HCEC 1CT (cell line): Measurements from ENCODE around the gene HOXC11.
A peak's percentile ranks its signal among the peaks of the same experiment; 100 is the strongest.

ENCODE experiments used
- DNase-seq: peaks from one replicate; pipeline ENCODE4 v3.0.0-alpha.2; 2017

HOXC11 gene

GRCh38 chr12:53987787-53988230 lies 14.9 kb downstream of the HOXC11 start:
- DNase-seq = no peak

DNA sequence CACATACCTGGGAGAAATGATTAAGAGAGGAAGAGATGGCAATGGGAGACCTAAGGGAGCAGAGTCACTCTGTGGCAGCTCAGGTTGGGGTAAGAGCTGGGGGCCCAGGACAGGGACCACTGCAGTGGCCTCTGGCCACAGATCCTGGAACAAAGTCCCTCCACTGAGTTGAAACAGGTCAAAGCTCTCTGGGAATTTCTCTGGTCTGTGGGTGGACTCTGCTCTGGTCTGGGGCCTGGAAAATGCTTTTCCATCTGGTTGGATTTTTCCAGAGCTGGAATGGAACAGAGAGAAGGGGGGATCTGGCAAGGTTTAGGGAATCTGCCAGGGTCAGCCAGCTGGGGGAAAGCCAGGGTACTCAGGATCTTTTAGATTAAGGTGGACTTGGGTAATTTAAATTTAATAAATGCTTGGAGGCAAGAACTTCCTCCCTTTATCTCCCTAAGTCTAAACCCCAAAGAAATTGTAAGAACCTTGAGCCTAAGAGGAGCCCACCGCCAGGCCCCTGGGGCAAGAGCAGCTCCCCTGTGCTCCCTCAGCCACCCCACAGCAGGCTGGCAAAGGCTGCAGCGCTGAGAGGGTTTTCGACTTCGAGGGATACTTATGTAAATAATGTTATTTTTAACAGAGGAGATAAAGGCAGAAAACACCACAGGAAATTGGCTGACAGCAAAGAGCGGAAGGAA lies 15.8 kb downstream of the HOXC11 start:
- no peak for DNase-seq

DNA sequence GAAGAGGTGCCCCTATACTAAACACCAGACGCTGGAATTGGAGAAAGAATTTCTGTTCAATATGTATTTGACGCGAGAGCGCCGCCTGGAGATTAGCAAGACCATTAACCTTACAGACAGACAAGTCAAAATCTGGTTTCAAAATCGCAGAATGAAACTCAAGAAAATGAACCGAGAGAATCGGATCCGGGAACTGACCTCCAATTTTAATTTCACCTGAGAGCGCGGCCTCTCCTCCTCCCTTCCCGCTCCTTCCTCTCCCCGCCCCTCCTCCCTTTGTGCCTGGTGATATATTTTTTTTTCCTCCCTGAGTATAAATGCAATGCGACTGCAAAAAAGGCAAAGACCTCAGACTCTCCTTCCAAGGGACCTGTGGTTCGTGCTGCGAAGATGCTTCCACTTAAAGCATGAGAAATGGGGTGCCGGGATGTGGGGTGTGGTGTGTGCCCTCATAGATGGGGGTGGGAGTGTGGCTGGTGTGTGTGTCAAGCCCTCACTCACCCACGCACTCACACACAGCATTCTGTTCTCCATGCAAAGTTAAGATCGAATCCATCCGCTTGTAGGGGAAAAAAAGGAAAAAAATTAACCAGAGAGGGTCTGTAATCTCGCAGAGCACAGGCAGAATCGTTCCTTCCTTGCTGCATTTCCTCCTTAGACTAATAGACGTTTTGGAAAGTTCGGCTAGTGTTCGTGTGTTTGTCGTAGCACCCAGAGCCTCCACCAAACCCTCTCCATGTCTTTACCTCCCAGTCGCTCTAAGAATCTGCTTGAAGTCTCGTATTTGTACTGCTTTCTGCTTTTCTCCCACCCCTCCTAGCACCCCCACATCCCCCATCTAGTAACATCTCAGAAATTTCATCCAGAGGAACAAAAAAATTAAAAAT lies 16.5 kb downstream of the HOXC11 start:
- peak; percentile 77 for DNase-seq

DNA sequence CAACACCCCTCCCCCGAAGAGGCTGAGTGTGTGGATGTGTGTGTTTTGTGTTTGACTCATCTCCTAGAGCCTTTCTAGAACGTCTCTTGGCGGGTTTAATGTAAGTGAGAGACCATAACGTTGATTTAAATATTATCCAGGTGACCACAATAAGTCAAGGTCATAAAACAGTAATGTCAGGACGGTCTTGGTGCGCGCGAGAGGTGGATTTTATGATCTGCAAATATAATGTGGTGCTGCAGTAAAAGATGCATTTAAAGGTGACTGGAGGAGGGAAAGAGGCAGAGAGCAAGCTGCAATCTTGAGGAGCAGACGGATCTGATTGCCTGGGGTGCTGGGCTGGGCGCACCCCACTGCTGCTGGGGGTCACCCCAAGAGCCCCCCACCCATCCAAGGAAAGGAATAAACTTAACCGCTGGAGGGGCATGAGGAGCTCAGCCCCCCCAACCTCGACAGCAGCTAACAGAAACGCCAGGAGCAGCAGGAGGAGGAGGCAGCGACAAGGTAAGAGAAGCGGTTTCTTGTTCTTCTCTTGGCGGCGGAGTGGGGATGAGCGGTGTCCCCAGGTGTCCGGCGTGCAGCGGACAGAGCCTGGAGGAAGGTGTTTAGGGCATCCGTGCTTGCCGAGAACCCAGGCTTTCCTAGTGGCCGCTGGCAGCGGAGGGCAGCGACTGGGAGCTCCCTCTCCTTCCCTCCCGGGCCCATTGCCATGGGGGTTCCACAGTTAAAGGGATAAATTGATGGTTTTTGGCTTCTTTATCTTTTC lies 17.6 kb downstream of the HOXC11 start:
- DNase-seq = no peak

GRCh38 chr12:53991077-53991460 lies 18.1 kb downstream of the HOXC11 start:
- peak; percentile 63 for DNase-seq

DNA sequence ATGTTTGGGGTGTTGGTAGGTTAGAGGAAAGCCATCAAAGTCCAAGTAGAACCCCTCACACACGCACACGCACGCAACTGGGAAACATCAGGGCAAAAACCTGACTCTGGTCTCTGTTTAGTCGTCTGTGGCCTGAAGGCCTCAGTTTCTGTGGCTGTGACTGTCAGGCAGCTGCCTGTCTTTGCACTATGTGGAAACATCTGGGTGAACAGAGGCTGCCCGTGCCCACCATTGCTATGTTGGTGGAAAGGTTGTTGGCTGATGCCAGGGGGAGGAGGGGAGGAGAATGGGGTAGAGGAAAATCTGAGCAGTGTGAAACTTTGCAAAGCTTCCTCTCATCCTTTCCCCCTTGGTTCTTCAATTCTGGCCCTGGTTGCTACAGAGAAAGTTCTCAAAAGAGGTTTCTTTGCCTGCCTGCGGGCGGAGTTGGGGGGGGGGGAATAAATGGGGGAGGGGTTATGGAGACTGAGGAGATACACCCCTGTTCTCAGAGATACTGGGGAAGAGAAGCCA lies 19.5 kb downstream of the HOXC11 start:
- DNase-seq = no peak

GRCh38 chr12:53993162-53994008 lies 20.5 kb downstream of the HOXC11 start:
- DNase-seq = no peak

DNA sequence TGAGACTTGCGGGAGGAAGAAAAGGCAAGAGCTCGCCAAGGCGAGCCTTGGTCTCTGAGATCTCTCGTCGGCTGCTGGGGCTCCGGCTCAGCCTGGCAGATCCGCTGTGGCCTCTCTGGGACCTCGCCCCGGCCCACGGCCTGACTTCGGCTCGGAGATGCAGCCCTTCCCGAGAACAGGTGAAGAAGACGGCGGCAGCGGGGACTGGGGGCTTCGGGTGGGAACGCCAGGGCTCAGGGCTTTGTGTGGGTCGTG lies 21.0 kb downstream of the HOXC11 start:
- DNase-seq = no peak

- no peak for DNase-seq
Observed at GRCh38 chr12:53994264-53995001, 21.5 kb downstream of the HOXC11 start.

- DNase-seq = no peak
Observed at GRCh38 chr12:53995002-53995377, 22.1 kb downstream of the HOXC11 start.

- peak; percentile 62 for DNase-seq
Observed at GRCh38 chr12:53995378-53996239, 22.7 kb downstream of the HOXC11 start.

DNA sequence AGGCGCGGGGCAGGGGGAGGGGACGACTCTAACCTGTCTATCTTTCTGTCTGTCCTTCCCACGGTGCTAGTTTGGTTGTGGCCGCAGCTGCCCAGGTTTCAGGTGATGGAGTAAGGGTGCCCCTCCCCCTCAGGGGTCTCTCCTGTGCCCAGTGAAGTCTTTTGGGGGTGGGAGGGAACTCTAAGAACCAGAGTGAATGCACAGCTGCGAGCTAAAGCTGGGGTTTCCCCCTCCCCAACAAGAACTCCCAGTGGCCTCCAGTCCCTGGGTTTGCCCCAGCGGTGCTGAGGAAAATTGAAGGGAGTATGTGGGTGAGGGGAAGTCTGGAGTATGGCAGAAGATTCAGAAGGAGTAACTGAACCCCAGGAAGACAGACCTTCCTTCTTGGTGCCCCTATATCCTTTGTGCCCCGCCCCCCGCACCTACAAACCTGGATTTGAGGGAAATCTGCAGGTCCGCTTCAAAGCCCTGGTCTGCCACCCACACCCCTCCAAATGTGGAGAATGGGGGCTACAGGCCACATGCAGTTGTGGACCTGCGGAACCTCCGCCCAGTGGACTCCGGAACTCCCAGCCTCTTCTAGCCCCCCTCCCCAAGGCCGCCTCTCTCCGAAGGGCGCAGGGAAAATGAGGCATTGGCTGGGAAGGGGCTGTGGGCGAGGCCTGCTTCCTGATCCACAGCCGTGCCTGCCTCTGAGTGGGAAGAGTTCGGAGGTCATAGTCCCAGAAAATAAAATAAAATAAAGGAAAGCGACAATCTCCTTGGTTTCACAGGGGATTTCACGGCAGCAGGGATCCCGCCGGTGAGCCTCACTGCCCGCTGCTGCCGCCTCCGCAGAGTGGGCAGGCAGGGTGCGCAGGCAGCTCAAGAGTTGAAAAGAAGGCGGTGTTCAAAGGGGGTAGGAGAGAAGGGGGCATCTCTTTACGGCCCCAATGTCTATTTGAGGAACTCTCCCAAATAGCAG lies 23.6 kb downstream of the HOXC11 start:
- no peak for DNase-seq

- DNase-seq = no peak
Observed at GRCh38 chr12:53997204-53998109, 24.5 kb downstream of the HOXC11 start.

DNA sequence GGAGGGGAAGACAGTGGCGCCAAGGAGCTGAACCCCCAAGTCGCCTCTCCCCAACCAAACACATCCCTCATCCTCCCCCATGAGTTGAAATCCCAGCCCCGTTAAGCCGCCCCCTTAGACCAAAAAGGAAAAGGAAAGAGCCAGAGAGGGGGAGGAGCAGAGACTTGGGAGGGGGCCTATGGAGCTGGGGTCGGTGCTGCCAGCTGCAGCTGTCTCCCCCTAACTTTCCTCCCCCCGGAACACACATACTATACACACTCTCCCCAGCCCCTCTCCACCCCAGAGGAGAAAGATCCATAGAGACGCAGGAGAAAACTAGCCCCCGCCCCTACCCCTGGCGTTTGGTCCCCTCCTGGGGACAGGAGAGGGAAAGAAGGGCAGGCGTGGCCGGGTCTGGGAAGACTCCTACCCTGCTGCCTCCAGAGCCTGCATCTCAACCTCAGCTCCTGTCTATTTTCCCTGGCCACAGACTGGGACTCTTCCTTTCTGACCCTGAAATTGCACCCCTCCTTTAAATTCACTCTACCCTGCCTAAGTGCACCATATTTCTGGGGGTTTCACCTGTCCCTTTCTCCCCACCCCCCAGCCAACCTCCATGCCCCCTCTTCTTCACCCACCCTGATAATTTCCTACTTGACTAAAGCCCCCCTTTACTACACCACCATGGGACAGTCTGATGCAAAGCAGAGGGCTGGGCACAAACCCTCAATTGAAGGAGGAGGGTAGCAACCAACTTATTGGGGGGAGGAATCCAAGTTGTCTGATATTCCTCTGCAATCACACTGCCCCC lies 25.4 kb downstream of the HOXC11 start:
- no peak for DNase-seq

DNA sequence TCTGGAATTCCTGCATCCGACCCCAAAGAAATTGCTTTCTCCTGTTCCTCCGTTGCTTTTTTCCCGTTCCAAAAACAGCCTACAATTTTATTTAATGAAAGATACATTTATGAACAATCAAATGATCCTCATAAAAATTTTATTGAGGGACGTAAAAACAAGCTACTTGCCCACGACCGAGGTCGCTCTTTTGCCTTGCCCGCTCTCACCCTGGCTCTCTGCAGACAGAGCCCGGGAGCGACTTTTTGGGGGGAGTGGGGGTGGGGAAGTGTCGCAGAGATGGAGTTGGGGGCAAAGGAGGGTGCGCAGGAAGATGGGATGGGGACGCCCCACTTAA lies 25.9 kb downstream of the HOXC11 start:
- DNase-seq = no peak

DNA sequence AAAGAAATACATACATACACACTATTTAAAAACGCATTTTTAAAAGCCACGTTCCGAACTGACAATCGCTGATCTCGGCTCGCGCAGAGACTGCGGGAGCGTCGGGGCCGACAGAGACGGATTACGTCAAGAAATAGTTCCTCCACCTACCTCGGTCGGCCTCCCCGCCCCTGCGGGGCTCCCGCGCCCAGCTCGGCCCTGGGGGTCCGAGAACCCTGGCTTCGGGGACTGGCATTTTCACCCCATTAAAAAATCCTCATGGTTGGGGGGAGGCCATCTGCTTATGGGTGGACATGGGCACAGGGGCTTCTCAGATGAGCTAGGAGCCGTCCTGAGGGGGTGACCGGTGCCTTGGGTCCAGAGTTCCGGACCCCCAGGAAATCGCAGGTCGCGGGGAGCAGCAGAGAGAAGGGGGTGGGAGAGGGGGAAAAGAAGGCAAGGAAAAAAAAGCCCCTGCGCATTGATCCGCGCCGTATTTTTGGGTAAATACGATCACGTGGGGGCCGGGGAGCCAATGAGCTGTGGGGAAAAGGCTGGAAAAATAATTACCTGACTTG lies 26.7 kb downstream of the HOXC11 start:
- DNase-seq = peak; percentile 69
